GM18526 (cell line): Measurements from ENCODE around the gene WWTR1.

ENCODE experiments used
- POLR2A ChIP-seq: IDR thresholded peaks from 3 replicates; pipeline ENCODE4 v1.6.1; 2011; ENCODE audit not compliant: insufficient read length; ENCODE audit errors: extremely low read depth

Gene WWTR1

GRCh38 chr3:149639093-149639486 is 18.7 kb downstream of the WWTR1 start:
- TF ChIP-seq POLR2A: no peak

GRCh38 chr3:149638228-149639092 is 19.4 kb downstream of the WWTR1 start:
- TF ChIP-seq POLR2A: no peak

GRCh38 chr3:149635396-149635795 is 22.4 kb downstream of the WWTR1 start:
- no peak for TF ChIP-seq POLR2A

GRCh38 chr3:149634573-149634972 is 23.3 kb downstream of the WWTR1 start:
- TF ChIP-seq POLR2A: no peak

- no peak for TF ChIP-seq POLR2A
These were observed 23.8 kb downstream of the WWTR1 start for GRCh38 chr3:149634072-149634471.

- TF ChIP-seq POLR2A: no peak
These were observed 25.6 kb downstream of the WWTR1 start for GRCh38 chr3:149632225-149632624.

- no peak for TF ChIP-seq POLR2A
These were observed 27.0 kb downstream of the WWTR1 start for GRCh38 chr3:149630806-149631205.

GRCh38 chr3:149628957-149629670 is 28.7 kb downstream of the WWTR1 start:
- TF ChIP-seq POLR2A: no peak

GRCh38 chr3:149626671-149627070 is 31.2 kb downstream of the WWTR1 start:
- no peak for TF ChIP-seq POLR2A

- TF ChIP-seq POLR2A: no peak
These were observed 32.0 kb downstream of the WWTR1 start for GRCh38 chr3:149625795-149626194.

- no peak for TF ChIP-seq POLR2A
These were observed 34.0 kb downstream of the WWTR1 start for GRCh38 chr3:149623824-149624223.

- TF ChIP-seq POLR2A: no peak
These were observed 36.4 kb downstream of the WWTR1 start for GRCh38 chr3:149621218-149622005.

- no peak for TF ChIP-seq POLR2A
These were observed 37.4 kb downstream of the WWTR1 start for GRCh38 chr3:149620291-149621020.

GRCh38 chr3:149619136-149619535 is 38.7 kb downstream of the WWTR1 start:
- no peak for TF ChIP-seq POLR2A

GRCh38 chr3:149618151-149619123 is 39.4 kb downstream of the WWTR1 start:
- TF ChIP-seq POLR2A: no peak
